AG10803 (cell line): ENCODE results near the gene SSR3.

Experiments
- DNase-seq: peaks from one replicate; pipeline ENCODE4 v3.0.0; 2010; ENCODE audit warnings: low read depth
- H3K4me3 ChIP-seq: 2 replicates; pipeline ENCODE4 v1.5.1; 2011; ENCODE audit warnings: mild to moderate bottlenecking, low read length, control low read depth
- TF ChIP-seq, protein P1 (sequence below): conservative IDR thresholded peaks from 2 replicates; pipeline ENCODE4 v1.5.1; 2011; ENCODE audit warnings: mild to moderate bottlenecking, low read length, control low read depth, inconsistent platforms

SSR3 gene

DNA sequence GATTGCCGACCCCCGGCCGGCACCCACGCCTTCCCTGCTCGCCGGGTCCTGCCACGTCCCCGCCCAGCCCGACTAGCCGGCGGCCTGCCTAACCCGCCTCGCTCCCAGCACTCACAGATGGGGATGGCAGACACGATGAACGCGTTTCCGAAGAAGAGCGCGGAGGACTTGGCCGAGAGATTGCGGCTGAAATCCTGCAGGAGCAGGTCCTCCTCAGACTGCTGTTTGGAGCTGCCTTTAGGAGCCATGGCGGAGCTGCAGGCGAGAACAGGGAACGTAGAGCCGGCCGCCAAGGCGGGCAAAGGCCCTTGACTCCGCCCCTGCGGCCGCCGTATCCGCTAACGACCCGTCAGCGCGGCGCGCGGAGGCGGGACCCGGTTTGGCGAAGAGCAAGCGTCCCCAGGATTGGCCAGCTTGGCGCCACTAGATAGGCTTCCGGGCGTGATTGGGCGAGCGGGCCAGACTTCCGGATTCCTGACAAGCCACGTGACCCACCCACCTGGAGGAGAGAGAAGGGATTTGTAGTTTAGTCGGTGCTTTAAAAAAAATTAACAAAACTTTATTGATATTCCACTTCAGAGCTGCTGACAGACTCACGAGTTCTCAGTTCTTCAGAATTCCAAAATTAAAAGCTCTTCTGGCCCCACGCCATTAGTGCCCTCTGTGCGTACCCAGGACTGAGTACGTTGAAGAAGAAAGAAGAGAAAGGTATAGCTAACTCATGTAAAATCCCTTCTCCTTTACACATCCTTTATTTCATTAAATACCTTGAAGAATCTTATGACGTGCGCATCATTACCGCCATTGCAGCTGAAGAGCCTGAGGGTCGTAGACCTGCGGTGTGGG is at the start of gene SSR3:
TSS of gene SSR3 (minus strand) at position 276 of the 846 bp plus-strand sequence. CDS start at position 248, 28 bp downstream.
- H3K4me3 ChIP-seq = peak within 1 kb of the TSS; percentile 87
- TF ChIP-seq, protein P1, sequence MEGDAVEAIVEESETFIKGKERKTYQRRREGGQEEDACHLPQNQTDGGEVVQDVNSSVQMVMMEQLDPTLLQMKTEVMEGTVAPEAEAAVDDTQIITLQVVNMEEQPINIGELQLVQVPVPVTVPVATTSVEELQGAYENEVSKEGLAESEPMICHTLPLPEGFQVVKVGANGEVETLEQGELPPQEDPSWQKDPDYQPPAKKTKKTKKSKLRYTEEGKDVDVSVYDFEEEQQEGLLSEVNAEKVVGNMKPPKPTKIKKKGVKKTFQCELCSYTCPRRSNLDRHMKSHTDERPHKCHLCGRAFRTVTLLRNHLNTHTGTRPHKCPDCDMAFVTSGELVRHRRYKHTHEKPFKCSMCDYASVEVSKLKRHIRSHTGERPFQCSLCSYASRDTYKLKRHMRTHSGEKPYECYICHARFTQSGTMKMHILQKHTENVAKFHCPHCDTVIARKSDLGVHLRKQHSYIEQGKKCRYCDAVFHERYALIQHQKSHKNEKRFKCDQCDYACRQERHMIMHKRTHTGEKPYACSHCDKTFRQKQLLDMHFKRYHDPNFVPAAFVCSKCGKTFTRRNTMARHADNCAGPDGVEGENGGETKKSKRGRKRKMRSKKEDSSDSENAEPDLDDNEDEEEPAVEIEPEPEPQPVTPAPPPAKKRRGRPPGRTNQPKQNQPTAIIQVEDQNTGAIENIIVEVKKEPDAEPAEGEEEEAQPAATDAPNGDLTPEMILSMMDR = peak; percentile 38
- DNase-seq = peak; percentile 100

DNA sequence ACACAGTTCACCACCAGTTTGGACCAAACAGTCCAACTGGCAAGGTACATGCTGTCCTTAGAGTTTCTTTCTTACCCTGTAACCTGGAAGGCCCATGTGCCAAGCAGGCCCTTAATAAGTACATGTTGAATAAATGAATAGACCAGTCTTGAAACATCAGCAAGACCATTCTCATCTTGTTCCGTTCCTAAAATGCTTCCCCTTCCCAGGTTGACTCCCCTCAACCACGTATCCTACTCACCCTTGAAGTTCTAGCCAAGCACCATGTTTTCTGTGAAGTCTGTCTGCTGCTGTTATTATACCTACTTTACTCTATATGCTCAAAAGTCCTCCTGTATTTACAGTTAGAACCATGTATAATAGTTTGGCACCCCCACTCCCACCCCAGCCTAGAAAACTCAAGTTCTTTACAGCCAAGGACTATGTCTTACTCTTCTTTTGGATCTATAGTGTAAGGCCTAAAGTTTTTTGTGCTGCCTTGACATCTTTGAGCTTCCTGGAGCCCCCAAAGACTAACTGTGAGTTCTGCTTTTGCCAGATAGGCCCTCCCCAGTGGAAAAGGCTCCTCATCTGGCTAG is 49.2 kb upstream of the SSR3 start:
- TF ChIP-seq, protein P1 = no peak
- no peak for DNase-seq
- H3K4me3 ChIP-seq = no peak overlapping the region

DNA sequence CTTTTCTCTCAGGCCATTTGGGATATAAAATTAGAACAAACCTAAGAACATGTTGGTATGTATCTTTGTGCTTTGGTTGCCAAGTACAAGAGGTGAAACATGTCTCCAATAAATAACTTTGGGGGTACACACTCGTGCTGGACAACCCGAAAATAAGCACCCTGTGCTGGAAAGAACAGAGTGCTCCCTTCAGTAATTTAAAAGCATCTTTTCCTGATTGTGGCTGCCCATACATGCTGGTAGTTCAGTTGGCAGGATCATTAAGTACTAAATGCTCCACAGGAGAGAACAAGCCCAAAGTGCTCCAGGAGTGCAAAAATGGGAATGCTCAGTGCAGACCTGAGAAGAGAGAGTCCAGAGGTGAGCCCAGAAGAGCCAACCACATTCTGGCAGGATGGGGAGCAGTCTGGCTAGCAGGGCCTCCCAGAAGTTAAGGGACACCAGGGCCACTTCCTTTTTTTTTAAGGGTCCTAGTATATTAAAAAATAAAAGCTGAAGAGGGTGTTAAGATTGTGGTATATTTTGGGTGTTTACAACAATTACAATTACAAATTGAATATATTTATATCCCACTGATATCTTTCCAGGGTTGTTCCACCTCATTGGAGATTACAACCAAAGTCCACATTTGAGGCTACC is 48.6 kb upstream of the SSR3 start:
- TF ChIP-seq, protein P1 = no peak
- DNase-seq = no peak
- H3K4me3 ChIP-seq = no peak overlapping the region

DNA sequence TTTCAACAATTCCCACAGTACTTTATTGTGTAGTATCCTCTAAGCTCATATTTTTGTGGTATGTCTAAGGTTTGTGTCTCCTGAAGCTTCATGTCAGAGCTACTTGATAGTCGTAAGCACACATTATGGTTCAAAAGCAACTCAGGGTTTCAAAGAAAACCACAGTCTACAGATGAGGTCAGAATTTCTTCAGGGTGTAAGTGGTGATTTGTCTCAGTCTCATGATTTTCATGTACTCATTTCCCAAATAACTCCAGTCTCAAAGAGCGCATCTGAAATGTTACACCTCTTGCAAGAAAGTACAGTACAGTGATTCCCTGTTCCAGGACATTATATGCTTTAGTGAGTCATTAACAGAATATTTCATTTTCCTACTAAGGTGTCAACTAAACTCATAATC is 47.5 kb upstream of the SSR3 start:
- no peak overlapping the region for H3K4me3 ChIP-seq
- DNase-seq = no peak
- TF ChIP-seq, protein P1 = no peak

DNA sequence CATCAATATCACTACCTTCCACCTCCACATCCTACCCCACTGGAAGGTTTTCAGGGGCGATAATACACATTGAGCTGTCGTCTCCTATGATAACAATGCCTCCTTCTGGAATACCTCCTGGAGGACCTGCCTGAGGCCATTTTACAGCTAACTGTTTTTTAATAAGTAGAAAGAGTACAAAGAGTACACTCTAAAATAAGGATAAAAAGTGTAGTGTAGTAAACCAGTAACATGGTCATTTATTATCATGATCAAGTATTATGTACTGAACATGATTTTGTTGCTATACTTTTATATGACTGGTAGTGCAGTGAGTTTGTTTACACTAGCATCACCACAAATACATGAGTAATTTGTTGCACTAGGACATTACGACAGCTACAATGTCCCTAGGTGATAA is 46.6 kb upstream of the SSR3 start:
- no peak overlapping the region for H3K4me3 ChIP-seq
- no peak for DNase-seq
- TF ChIP-seq, protein P1 = no peak

DNA sequence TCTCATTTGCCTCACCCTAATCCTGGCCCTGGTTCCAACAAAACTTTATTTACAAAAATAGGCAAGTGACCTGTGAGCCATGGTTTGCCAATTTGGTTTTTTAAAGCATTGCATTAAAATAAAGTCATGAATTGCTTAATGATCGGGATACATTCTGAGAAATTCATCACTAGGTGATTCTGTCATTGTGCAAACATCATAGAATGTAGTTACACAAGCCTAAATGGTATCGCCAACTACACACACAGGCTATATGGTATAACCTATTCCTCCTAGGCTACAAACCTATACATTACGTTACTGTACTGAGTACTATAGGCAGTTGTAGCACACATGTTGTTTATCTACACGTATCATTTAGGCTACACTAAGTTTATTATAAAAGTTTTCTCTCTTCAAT is 45.9 kb upstream of the SSR3 start:
- DNase-seq = no peak
- TF ChIP-seq, protein P1 = no peak
- H3K4me3 ChIP-seq = no peak overlapping the region
